Measurements from ENCODE around the gene RRP1. TPM values are rescaled to one million over a fixed set of nuclear protein-coding genes. Genes with fewer than 3 reads are reported as not detected.

Gene RRP1
- total RNA-seq, 4 donors from 2014 or later: 8.2 to 21.4 (median 17.0) TPM

GRCh38 chr21:43799301-43799840 is 10.0 kb downstream of the RRP1 start:
- no peak for TF ChIP-seq CTCF (IDR thresholded peaks at IDR 0.05; ENCODE audit: low read depth)

GRCh38 chr21:43800124-43800523 is 10.7 kb downstream of the RRP1 start:
- TF ChIP-seq CTCF (IDR thresholded peaks at IDR 0.05; ENCODE audit: low read depth): no peak

- TF ChIP-seq CTCF (IDR thresholded peaks at IDR 0.05; ENCODE audit: low read depth): no peak
Measured at GRCh38 chr21:43800566-43800965, 11.2 kb downstream of the RRP1 start.

GRCh38 chr21:43801006-43801783 is 11.8 kb downstream of the RRP1 start:
- TF ChIP-seq CTCF (IDR thresholded peaks at IDR 0.05; ENCODE audit: low read depth): no peak

- no peak for TF ChIP-seq CTCF (IDR thresholded peaks at IDR 0.05; ENCODE audit: low read depth)
Measured at GRCh38 chr21:43802713-43803313, 13.4 kb downstream of the RRP1 start.

GRCh38 chr21:43803558-43804300 is 14.4 kb downstream of the RRP1 start:
- TF ChIP-seq CTCF (IDR thresholded peaks at IDR 0.05; ENCODE audit: low read depth): no peak

Measured in subcutaneous adipose tissue (tissue), 4 donors.